HG03196 (cell line): Measurements from ENCODE around the gene TPCN2.

ENCODE experiments used
- ATAC-seq: cut with Tn5 transposase; IDR thresholded peaks from one replicate; pipeline ENCODE4 v1.9.1; 2021; ENCODE audit not compliant: unreplicated experiment

TPCN2 gene

DNA sequence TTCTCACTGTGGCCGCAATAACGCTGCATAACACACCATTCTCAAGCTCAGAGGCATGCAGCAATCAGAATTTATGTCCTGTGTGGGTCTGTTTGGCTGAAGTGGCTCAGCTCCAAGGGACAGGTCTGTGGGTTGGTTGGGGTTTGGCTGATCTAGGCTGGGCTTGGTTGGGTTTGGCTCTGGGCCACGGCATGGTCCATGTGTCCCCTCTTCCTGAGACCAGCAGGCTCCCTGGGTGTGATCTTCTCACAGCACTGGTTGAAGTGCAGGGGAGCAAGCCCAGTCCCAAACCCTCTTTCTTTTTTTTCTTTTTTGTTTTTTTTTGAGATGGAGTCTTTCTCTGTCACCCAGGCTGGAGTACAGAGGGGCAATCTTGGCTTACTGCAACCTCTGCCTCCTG lies 132.0 kb downstream of the TPCN2 start:
- ATAC-seq, result no peak

DNA sequence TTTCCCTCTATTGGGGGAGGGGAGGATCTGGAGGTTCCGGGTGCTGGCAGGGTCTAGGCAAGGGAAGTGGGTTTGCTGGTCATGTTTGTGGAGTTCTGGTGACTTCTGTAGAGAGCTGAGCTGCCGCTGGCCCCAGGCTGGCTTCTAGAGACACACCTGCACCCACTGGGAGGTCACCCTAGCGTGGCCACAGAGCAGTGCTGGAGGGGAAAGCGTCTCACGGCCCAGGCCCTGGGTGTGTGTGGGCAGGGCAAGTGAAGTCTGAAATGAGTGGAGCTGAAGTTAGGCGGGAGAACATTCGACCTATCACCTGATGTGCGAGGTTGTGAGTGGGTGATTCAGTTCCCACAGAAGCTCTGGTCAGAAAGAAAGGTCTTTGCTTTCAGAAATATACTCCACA lies 134.9 kb downstream of the TPCN2 start:
- ATAC-seq, result no peak
